DOHH2 (cell line): ENCODE data around the gene WDFY4.

Experiments used
- H3F3A ChIP-seq: fragments of 200-600 bp; sonication (generic), shearing (Covaris generic); 2 replicates; pipeline ENCODE4 v1.6.0; 2016; ENCODE audit warnings: antibody characterized with exemption, mild to moderate bottlenecking; ENCODE audit not compliant: control insufficient read depth, insufficient read depth
- H3K27ac ChIP-seq: fragments of 200-600 bp; sonication (generic); 2 replicates; pipeline ENCODE4 v1.5.1; 2014; ENCODE audit warnings: low read depth, mild to moderate bottlenecking, low read length, moderate library complexity
- H3K27me3 ChIP-seq: fragments of 200-600 bp; sonication (generic); 2 replicates; pipeline ENCODE4 v1.6.1; 2014; ENCODE audit warnings: mild to moderate bottlenecking, low read length, mixed read lengths; ENCODE audit not compliant: control insufficient read depth
- H3K36me3 ChIP-seq: fragments of 200-600 bp; sonication (generic); 2 replicates; pipeline ENCODE4 v1.6.1; 2014; ENCODE audit warnings: mild to moderate bottlenecking, low read length, moderate library complexity, mixed read lengths; ENCODE audit not compliant: control insufficient read depth
- H3K4me1 ChIP-seq: fragments of 200-600 bp; sonication (generic); 2 replicates; pipeline ENCODE4 v1.6.1; 2014; ENCODE audit warnings: mild to moderate bottlenecking, low read length, mixed read lengths; ENCODE audit not compliant: control insufficient read depth
- H3K4me2 ChIP-seq: fragments of 200-600 bp; sonication (generic); 2 replicates; pipeline ENCODE4 v1.6.0; 2014; ENCODE audit warnings: mild to moderate bottlenecking, low read length, moderate library complexity
- H3K4me3 ChIP-seq: fragments of 200-600 bp; sonication (generic); 2 replicates; pipeline ENCODE4 v1.5.1; 2014; ENCODE audit warnings: mild to moderate bottlenecking, low read length, mixed read lengths
- H3K79me2 ChIP-seq: fragments of 200-600 bp; sonication (generic); 2 replicates; pipeline ENCODE4 v1.6.1; 2014; ENCODE audit warnings: mild to moderate bottlenecking, low read length, mixed read lengths; ENCODE audit not compliant: control insufficient read depth
- H3K9me2 ChIP-seq: fragments of 200-600 bp; sonication (generic); replicated peaks from 2 replicates; pipeline ENCODE4 v1.6.1; 2014; ENCODE audit warnings: mild to moderate bottlenecking, low read length, mixed read lengths; ENCODE audit not compliant: control insufficient read depth
- H3K9me3 ChIP-seq: fragments of 200-600 bp; sonication (generic); 2 replicates; pipeline ENCODE4 v1.6.1; 2014; ENCODE audit warnings: antibody characterized with exemption, low read length, mixed read lengths; ENCODE audit not compliant: control insufficient read depth, insufficient read depth
- H4K20me1 ChIP-seq: fragments of 200-600 bp; sonication (generic); 2 replicates; pipeline ENCODE4 v1.6.0; 2014; ENCODE audit warnings: low read depth, mild to moderate bottlenecking, antibody characterized with exemption, low read length, moderate library complexity; ENCODE audit not compliant: control insufficient read depth, insufficient read depth
- CTCF ChIP-seq: fragments of 200-600 bp; sonication (generic); IDR thresholded peaks from one replicate; pipeline ENCODE4 v1.5.1; 2014; ENCODE audit warnings: antibody characterized with exemption, mild to moderate bottlenecking, low read depth, low read length; ENCODE audit not compliant: poor library complexity, severe bottlenecking
- EZH2phosphoT487 ChIP-seq: fragments of 200-600 bp; sonication (generic); IDR thresholded peaks from 2 replicates; pipeline ENCODE4 v1.6.1; 2017; ENCODE audit warnings: borderline replicate concordance, mild to moderate bottlenecking, antibody characterized with exemption, low read length, moderate library complexity, mixed read lengths

The WDFY4 gene

GRCh38 chr10:48656914-48657305 lies 27.8 kb upstream of the WDFY4 start:
- H3K4me1 ChIP-seq: peaks cover 27% of the 10 kb centered on the region
- TF ChIP-seq CTCF (no peak), EZH2phosphoT487 (no peak)

GRCh38 chr10:48657416-48657815 lies 27.3 kb upstream of the WDFY4 start:
- H3K4me2 ChIP-seq: no peak overlapping the region
- H3K79me2 ChIP-seq: no peaks in the 10 kb centered on the region
- H3K9me2 ChIP-seq: no peaks in the 10 kb centered on the region
- no peaks in the 10 kb centered on the region for H4K20me1 ChIP-seq
- H3K27ac ChIP-seq: no peak overlapping the region
- peaks cover 28% of the 10 kb centered on the region for H3K4me1 ChIP-seq
- H3K27me3 ChIP-seq: peaks cover 36% of the 10 kb centered on the region
- no peaks in the 10 kb centered on the region; the same call in 1 of the 2 replicates for H3F3A ChIP-seq
- TF ChIP-seq CTCF (no peak), EZH2phosphoT487 (no peak)
- H3K36me3 ChIP-seq: no peaks in the 10 kb centered on the region
- no peak overlapping the region for H3K4me3 ChIP-seq
- H3K9me3 ChIP-seq: no peaks in the 10 kb centered on the region

More at GRCh38 chr10:48656914-48657305, 27.8 kb upstream of the WDFY4 start:
- Histone ChIP-seq H3K36me3 (no peaks in the 10 kb centered on the region), H3K79me2 (no peaks in the 10 kb centered on the region), H3K27me3 (peaks cover 40% of the 10 kb centered on the region), H4K20me1 (no peaks in the 10 kb centered on the region), H3K4me2 (peak overlapping the region; percentile 97), H3K9me3 (no peaks in the 10 kb centered on the region), H3K27ac (no peak overlapping the region), H3F3A (no peaks in the 10 kb centered on the region; the same call in 1 of the 2 replicates), H3K4me3 (peak overlapping the region; percentile 83), H3K9me2 (no peaks in the 10 kb centered on the region)

- Histone ChIP-seq H3F3A (no peaks in the 10 kb centered on the region; the same call in 1 of the 2 replicates), H3K27ac (no peak overlapping the region), H3K4me3 (no peak overlapping the region), H3K4me2 (0 out of 2 replicates have a peak overlapping the region, but pooled peaks have one; percentile 22), H3K9me3 (no peaks in the 10 kb centered on the region), H3K36me3 (no peaks in the 10 kb centered on the region), H4K20me1 (no peaks in the 10 kb centered on the region), H3K79me2 (no peaks in the 10 kb centered on the region), H3K9me2 (no peaks in the 10 kb centered on the region), H3K4me1 (peaks cover 34% of the 10 kb centered on the region), H3K27me3 (peaks cover 26% of the 10 kb centered on the region)
- TF ChIP-seq EZH2phosphoT487 (no peak), CTCF (peak; percentile 92)
These were observed 26.3 kb upstream of the WDFY4 start for GRCh38 chr10:48658243-48658974.
